PC-9 (cell line): ENCODE measurements around the gene BMAL1.

ENCODE experiments used
- CTCF ChIP-seq: fragments of 200-600 bp; sonication (generic); conservative IDR thresholded peaks from 2 replicates; pipeline ENCODE4 v1.6.1; 2017; ENCODE audit warnings: mixed run types, antibody characterized with exemption, mild to moderate bottlenecking, moderate library complexity
- EZH2 ChIP-seq: fragments of 200-600 bp; sonication (generic); IDR thresholded peaks from 2 replicates; pipeline ENCODE4 v1.8.0; 2017; ENCODE audit warnings: antibody characterized with exemption, low read depth

- TF ChIP-seq CTCF, result no peak
- no peak for TF ChIP-seq EZH2
Measured at GRCh38 chr11:13433437-13433836, 155.8 kb downstream of the BMAL1 start.
